NOMO-1 treated with dmso at 0.1 percent for 144 hours (cell line): ENCODE results near the gene TACSTD2.
"Not testable (repeated sequence)": the region's sequence is repeated elsewhere in the genome, so short reads cannot be mapped to it uniquely, and the experiment has no call there.

ENCODE experiments used
- DNase-seq: peaks from one replicate; lab custom pipeline; 2025; ENCODE audit not compliant: unreplicated experiment; lab: John Stamatoyannopoulos, UW

Gene TACSTD2

GRCh38 chr1:58576727-58577653 lies at the start of gene TACSTD2:
TACSTD2 (minus strand) TSS chr1:58577252; CDS start chr1:58577156, 96 bp downstream.
- DNase-seq, result no peak

GRCh38 chr1:58626293-58626692 lies 49.2 kb upstream of the TACSTD2 start:
- no peak for DNase-seq

GRCh38 chr1:58623259-58623658 lies 46.2 kb upstream of the TACSTD2 start:
- not testable (repeated sequence) for DNase-seq

- DNase-seq, result no peak
Observed at GRCh38 chr1:58622571-58622970, 45.5 kb upstream of the TACSTD2 start.

GRCh38 chr1:58621391-58621790 lies 44.3 kb upstream of the TACSTD2 start:
- DNase-seq, result peak; percentile 60

GRCh38 chr1:58620926-58621325 lies 43.9 kb upstream of the TACSTD2 start:
- no peak for DNase-seq

- no peak for DNase-seq
Observed at GRCh38 chr1:58620259-58620658, 43.2 kb upstream of the TACSTD2 start.

GRCh38 chr1:58619286-58620054 lies 42.4 kb upstream of the TACSTD2 start:
- no peak for DNase-seq

- peak; percentile 12 for DNase-seq
Observed at GRCh38 chr1:58618303-58618702, 41.3 kb upstream of the TACSTD2 start.

- no peak for DNase-seq
Observed at GRCh38 chr1:58611861-58612385, 34.9 kb upstream of the TACSTD2 start.

GRCh38 chr1:58608945-58609344 lies 31.9 kb upstream of the TACSTD2 start:
- DNase-seq, result no peak

- DNase-seq, result no peak
Observed at GRCh38 chr1:58608297-58608696, 31.2 kb upstream of the TACSTD2 start.

GRCh38 chr1:58607391-58607790 lies 30.3 kb upstream of the TACSTD2 start:
- DNase-seq, result no peak

- DNase-seq, result not testable (repeated sequence)
Observed at GRCh38 chr1:58601921-58602320, 24.9 kb upstream of the TACSTD2 start.

- no peak for DNase-seq
Observed at GRCh38 chr1:58597996-58598395, 20.9 kb upstream of the TACSTD2 start.

- DNase-seq, result no peak
Observed at GRCh38 chr1:58597076-58597475, 20.0 kb upstream of the TACSTD2 start.

GRCh38 chr1:58596631-58597052 lies 19.6 kb upstream of the TACSTD2 start:
- no peak for DNase-seq

GRCh38 chr1:58594546-58594945 lies 17.5 kb upstream of the TACSTD2 start:
- DNase-seq, result no peak

GRCh38 chr1:58592522-58593134 lies 15.6 kb upstream of the TACSTD2 start:
- no peak for DNase-seq

GRCh38 chr1:58591806-58592205 lies 14.8 kb upstream of the TACSTD2 start:
- no peak for DNase-seq

- DNase-seq, result no peak
Observed at GRCh38 chr1:58590019-58590418, 13.0 kb upstream of the TACSTD2 start.
